Adipocyte (in vitro differentiated cells): ENCODE measurements around the gene LIMCH1.

Experiments
- DNase-seq: peaks from one replicate; pipeline ENCODE4 v3.0.0-alpha.2; 2015; ENCODE audit warnings: low read depth
- H3K27me3 ChIP-seq: replicated peaks from 2 replicates; pipeline ENCODE4 v1.7.0; 2013; ENCODE audit warnings: mild to moderate bottlenecking, low read length, moderate library complexity; ENCODE audit not compliant: control insufficient read depth, insufficient read depth
- H3K36me3 ChIP-seq: 2 replicates; pipeline ENCODE4 v1.7.0; 2013; ENCODE audit warnings: low read length, mild to moderate bottlenecking, moderate library complexity; ENCODE audit not compliant: control insufficient read depth, insufficient read depth, severe bottlenecking
- H3K4me1 ChIP-seq: 2 replicates; pipeline ENCODE4 v1.7.0; 2013; ENCODE audit warnings: mild to moderate bottlenecking, low read length, moderate library complexity; ENCODE audit not compliant: control insufficient read depth, insufficient read depth
- H3K4me3 ChIP-seq: 2 replicates; pipeline ENCODE4 v1.7.0; 2013; ENCODE audit warnings: mild to moderate bottlenecking, low read length, moderate library complexity
- H3K9ac ChIP-seq: 2 replicates; pipeline ENCODE4 v1.7.0; 2013; ENCODE audit warnings: mild to moderate bottlenecking, low read length, moderate library complexity
- H3K9me3 ChIP-seq: 2 replicates; pipeline ENCODE4 v1.7.0; 2013; ENCODE audit warnings: mild to moderate bottlenecking, low read length, moderate library complexity; ENCODE audit not compliant: control insufficient read depth

The LIMCH1 gene

DNA sequence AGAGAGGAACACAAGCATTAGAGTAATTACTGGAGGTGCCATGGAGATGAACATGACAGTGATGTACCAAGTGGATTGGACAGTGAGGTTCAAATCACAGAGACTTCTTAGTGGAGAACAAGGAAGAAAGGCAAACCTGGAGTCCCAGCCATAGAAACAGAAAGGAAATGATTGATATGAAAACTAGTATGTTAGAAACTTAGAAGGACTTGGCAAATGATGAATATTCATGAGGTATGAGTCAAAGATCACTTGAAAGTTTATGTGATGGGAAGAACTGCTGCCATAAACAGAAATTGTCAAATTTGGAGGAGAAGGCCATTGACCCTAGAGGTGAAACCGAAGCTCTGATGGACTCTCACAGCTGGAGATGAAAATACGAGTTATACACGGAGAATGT lies 122.4 kb downstream of the LIMCH1 start:
- DNase-seq: no peak
- Histone ChIP-seq H3K9ac (no peak overlapping the region), H3K36me3 (peaks cover 3% of the 10 kb centered on the region), H3K4me1 (no peaks in the 10 kb centered on the region), H3K4me3 (no peak overlapping the region), H3K27me3 (no peaks in the 10 kb centered on the region), H3K9me3 (no peaks in the 10 kb centered on the region)

DNA sequence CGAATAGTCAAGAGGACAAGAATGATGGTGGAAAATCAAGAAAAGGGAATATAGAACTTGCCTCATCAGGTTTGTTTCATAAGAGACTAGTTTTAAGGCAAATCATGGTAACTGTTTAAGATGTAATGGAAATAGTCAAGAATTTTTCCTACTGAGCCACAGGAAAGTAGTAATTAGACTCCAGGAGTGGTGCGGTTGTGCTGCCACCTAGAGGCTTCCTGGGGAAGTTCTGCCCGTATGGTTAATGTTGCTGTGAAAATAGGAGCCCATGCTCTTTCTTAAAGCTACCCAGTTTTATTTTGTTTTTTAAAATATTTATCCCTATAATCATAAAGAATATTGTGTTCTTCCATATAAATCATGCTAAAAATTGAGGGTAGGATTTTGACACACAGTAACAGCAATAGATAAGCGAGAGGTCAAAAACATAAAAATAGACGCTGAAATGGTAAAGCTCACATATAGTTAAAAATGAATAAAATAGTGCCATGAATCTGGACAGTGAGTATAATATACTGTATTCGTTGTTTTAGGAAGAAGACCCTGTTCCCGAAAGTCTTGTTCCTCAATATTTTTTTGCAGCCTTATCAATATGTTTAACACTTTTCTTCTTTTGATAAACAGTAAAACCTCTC lies 123.6 kb downstream of the LIMCH1 start:
- Histone ChIP-seq H3K27me3 (no peaks in the 10 kb centered on the region), H3K36me3 (peaks cover 6% of the 10 kb centered on the region), H3K4me1 (no peaks in the 10 kb centered on the region), H3K9me3 (no peaks in the 10 kb centered on the region), H3K9ac (no peak overlapping the region), H3K4me3 (no peak overlapping the region)
- peak; percentile 84 for DNase-seq

DNA sequence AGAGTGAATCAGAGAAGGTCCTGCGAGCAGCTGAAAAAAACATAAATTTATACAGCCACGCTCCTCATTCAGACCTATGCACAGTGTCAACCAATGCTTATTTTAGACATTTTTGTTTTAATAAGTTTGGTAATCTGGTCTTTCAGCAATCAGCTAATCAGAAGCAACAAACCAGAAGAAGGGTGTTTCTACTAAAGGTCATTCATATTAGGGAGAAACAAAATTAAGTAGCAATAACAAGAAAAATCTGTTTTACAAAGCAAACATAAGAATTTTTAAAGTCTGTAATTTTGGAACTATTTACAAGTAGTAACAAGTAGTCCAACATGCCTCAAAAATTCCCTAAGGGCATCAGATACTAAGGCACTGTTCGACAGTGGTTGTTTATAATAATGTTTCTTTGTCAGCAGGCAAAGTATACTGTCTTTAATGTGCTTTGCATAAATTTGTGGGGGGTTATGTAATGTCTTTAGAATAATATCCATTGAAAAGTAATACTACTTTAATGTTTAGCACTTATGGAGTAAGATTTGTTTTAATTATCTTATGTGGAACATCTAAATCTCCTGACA lies 127.8 kb downstream of the LIMCH1 start:
- H3K27me3 ChIP-seq: no peaks in the 10 kb centered on the region
- no peaks in the 10 kb centered on the region for H3K9me3 ChIP-seq
- no peak overlapping the region for H3K4me3 ChIP-seq
- no peaks in the 10 kb centered on the region for H3K4me1 ChIP-seq
- peaks cover 14% of the 10 kb centered on the region for H3K36me3 ChIP-seq
- no peak for DNase-seq
- H3K9ac ChIP-seq: no peak overlapping the region

DNA sequence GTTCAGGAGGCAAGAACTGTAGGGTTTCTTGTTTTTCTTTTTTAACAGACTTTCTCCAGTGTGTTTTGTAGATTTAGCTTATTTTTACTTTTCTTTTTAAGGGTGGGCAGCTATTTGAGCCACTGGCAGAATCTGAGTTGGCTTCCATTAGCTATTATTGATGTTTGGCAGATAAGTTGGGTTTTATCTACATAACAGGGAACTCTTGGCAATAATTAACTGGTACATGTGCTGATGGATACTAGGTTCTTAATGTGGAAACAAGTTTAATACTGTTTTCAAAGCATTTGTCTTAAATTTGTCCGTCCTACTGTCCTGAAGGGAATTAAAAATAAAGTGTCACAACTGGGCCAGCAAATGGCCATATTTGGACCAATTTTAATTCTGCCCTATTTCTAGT lies 130.1 kb downstream of the LIMCH1 start:
- peaks cover 14% of the 10 kb centered on the region for H3K36me3 ChIP-seq
- H3K9ac ChIP-seq: no peak overlapping the region
- H3K4me3 ChIP-seq: no peak overlapping the region
- DNase-seq: no peak
- no peaks in the 10 kb centered on the region for H3K4me1 ChIP-seq
- no peaks in the 10 kb centered on the region for H3K9me3 ChIP-seq
- no peaks in the 10 kb centered on the region for H3K27me3 ChIP-seq

DNA sequence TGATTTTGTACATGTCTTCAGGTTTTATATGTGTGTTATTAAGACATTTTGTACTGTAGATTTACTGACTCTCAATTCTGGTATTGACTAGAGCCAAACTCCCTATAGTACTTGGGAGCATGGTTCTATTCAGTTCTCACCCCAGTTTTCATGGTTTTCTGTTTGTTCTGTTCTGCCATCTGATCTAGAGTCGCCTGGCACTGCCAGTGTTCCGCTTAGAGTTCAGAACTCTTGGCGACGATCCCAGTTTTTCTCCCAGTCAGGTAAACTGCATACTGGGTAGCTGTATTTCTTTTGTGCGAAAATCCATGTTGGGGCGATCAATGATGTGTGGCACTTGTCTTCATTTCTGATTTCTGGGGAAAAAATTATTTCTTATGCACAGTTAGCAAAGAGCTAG lies 132.6 kb downstream of the LIMCH1 start:
- H3K4me3 ChIP-seq: no peak overlapping the region
- no peaks in the 10 kb centered on the region for H3K27me3 ChIP-seq
- no peaks in the 10 kb centered on the region for H3K9me3 ChIP-seq
- peaks cover 10% of the 10 kb centered on the region for H3K36me3 ChIP-seq
- no peaks in the 10 kb centered on the region for H3K4me1 ChIP-seq
- DNase-seq: no peak
- no peak overlapping the region for H3K9ac ChIP-seq

DNA sequence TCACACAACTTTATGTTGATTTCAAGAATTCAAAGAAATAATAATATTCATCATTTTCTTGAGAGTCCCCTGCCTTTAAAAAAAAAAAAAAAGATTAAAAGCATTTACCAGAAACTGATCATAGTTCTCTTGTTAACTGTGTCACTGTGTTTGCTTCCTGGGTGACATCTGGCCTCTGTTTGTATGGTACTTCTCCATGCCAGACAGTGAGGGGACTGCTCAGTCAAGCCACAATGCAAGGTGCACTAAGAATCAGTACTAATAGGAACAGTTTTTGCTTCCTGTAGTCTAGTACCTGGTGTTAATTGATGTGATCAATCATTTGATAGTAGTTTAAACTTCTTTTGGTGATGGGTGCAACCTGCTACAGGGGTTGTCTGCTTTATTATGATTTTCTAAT lies 133.0 kb downstream of the LIMCH1 start:
- Histone ChIP-seq H3K27me3 (no peaks in the 10 kb centered on the region), H3K4me3 (no peak overlapping the region), H3K9me3 (no peaks in the 10 kb centered on the region), H3K36me3 (peaks cover 10% of the 10 kb centered on the region), H3K4me1 (no peaks in the 10 kb centered on the region), H3K9ac (no peak overlapping the region)
- no peak for DNase-seq

DNA sequence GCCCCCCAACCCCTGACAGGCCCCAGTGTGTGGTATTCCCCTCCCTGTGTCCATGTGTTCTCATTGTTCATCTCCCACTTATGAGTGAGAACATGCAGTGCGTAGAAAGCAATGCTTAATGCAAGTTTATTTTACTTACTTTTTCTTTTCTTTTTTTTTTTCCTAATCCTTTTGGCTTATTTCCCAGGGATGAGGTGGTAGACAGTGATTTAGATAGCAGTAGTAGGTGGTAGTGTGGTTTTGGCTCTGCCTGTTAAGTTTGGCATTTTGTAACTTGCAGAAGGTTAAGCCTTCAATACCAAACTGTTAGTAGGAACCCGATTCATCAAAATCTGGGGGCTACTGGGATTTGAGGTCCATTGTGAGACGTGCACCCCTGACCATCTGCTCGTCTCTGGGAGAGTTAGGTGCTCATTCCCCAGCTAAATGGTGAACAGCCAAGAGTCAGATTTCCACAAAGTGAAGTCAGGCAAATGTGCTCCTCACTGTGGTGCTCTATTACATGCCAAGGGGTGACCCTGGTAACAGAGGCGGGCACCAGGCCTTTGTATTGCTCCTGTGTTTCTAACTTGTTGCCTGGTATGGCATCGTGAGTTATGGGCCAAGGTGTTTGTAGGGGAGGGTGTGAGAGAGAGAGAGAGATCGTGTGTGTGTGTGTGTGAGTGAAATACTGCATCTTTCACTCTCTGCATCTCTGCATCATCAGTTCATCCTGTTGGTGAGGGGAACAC lies 140.3 kb downstream of the LIMCH1 start:
- Histone ChIP-seq H3K4me3 (no peak overlapping the region), H3K4me1 (peaks cover 4% of the 10 kb centered on the region), H3K9ac (no peak overlapping the region), H3K27me3 (no peaks in the 10 kb centered on the region), H3K36me3 (peaks cover 4% of the 10 kb centered on the region), H3K9me3 (no peaks in the 10 kb centered on the region)
- peak; percentile 46 for DNase-seq

DNA sequence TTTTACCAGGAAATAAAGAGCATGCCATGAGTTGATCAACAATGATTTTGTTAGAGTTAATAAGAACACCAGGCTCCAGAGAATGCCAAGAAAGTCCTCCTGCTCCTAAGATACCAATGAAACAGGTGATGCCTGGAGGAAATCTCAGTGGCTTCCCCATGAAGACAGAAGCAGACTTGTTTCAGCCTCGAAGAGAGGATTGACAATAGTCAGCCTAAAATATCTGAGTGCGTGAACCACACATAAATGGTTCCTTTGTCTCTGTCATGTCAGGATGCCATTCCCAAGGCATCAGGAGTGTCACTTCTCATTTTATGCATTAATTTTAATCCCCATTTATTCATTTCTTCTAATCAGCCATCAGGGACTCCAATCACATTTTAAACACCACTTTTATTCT lies 141.0 kb downstream of the LIMCH1 start:
- Histone ChIP-seq H3K9me3 (no peaks in the 10 kb centered on the region), H3K9ac (no peak overlapping the region), H3K36me3 (peaks cover 4% of the 10 kb centered on the region), H3K4me3 (no peak overlapping the region), H3K4me1 (peaks cover 7% of the 10 kb centered on the region), H3K27me3 (no peaks in the 10 kb centered on the region)
- DNase-seq: no peak

DNA sequence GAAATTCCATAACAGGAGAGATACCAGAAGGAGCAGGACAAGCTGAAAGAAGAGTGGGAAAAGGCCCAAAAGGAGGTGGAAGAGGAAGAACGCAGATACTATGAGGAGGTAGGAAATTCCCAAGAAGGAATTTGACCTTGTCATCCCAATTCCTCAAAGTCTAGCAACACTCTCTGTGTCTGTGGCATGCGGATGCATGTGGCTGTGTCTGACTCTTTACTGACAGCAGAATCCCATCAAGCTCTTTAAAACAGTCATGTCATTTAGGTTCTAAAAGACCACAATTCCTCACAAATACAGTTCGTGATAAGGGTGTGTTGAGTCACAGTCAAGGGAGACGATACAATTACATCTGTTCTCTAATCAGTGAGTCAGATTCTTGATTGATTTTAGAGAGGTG lies 142.0 kb downstream of the LIMCH1 start:
- Histone ChIP-seq H3K36me3 (peaks cover 11% of the 10 kb centered on the region), H3K4me1 (peaks cover 7% of the 10 kb centered on the region), H3K4me3 (no peak overlapping the region), H3K27me3 (no peaks in the 10 kb centered on the region), H3K9ac (no peak overlapping the region), H3K9me3 (no peaks in the 10 kb centered on the region)
- no peak for DNase-seq

DNA sequence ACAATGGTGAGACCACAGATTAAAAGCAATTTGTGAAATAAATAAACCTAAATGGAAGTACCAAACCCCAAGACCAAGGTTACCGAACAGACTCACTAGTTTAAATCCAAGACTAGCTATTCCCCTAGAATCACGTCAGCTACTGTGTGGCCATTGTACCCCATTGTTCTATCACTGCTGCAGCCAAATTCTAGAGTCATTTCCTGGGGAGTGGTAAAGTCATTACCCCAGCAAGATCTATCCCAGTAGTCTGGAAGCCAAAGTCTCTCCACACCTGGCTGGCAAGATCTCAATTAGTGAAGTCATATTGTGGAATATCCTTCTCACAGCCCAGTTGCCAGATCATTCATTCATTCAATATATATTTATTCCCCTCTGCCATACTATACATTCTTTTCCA lies 143.1 kb downstream of the LIMCH1 start:
- DNase-seq: no peak
- peaks cover 11% of the 10 kb centered on the region for H3K36me3 ChIP-seq
- H3K27me3 ChIP-seq: no peaks in the 10 kb centered on the region
- no peaks in the 10 kb centered on the region for H3K9me3 ChIP-seq
- H3K4me1 ChIP-seq: peaks cover 7% of the 10 kb centered on the region
- no peak overlapping the region for H3K9ac ChIP-seq
- H3K4me3 ChIP-seq: no peak overlapping the region

DNA sequence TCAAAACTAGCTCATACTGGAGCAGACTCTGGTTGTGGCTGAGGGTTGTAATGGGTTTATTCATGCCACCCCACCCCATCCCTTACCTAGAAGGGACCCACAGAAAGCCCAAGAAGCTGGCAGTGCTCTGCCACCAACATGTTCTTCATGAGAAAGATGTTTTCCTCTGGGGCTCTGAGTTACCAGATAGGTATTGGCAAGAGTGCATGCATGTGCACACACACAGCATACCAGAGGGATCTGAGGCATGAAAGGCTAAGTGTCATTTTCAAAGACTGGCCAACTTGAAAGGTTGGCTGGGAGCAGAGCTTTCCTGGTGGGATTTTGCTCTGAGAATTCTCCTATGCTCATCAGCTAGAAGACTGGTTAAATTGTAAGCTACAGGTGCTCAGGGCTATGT lies 145.4 kb downstream of the LIMCH1 start:
- no peaks in the 10 kb centered on the region for H3K9me3 ChIP-seq
- H3K27me3 ChIP-seq: no peaks in the 10 kb centered on the region
- peaks cover 7% of the 10 kb centered on the region for H3K4me1 ChIP-seq
- peak; percentile 28 for DNase-seq
- H3K36me3 ChIP-seq: peaks cover 11% of the 10 kb centered on the region
- no peak overlapping the region for H3K4me3 ChIP-seq
- no peak overlapping the region for H3K9ac ChIP-seq
